GM20000 (cell line): ENCODE measurements around the gene PPP1R14C.

ENCODE experiments used
- DNase-seq: peaks from one replicate; pipeline ENCODE4 v3.0.0; 2012; ENCODE audit warnings: low spot score
- CTCF ChIP-seq: IDR thresholded peaks from 2 replicates; pipeline ENCODE4 v1.5.1; 2012; ENCODE audit warnings: mild to moderate bottlenecking, control low read depth; ENCODE audit errors: extremely low read depth, missing control alignments

The PPP1R14C gene

GRCh38 chr6:150293423-150294173 is 150.8 kb downstream of the PPP1R14C start:
- TF ChIP-seq CTCF: no peak
- no peak for DNase-seq

GRCh38 chr6:150296890-150297289 is 154.0 kb downstream of the PPP1R14C start:
- no peak for TF ChIP-seq CTCF

GRCh38 chr6:150297327-150298029 is 154.6 kb downstream of the PPP1R14C start:
- DNase-seq: no peak
- TF ChIP-seq CTCF: no peak

More at GRCh38 chr6:150296890-150297289, 154.0 kb downstream of the PPP1R14C start:
- no peak for DNase-seq

GRCh38 chr6:150298030-150298380 is 155.2 kb downstream of the PPP1R14C start:
- DNase-seq: no peak
- TF ChIP-seq CTCF: no peak

- no peak for TF ChIP-seq CTCF
- no peak for DNase-seq
These were observed 155.8 kb downstream of the PPP1R14C start for GRCh38 chr6:150298676-150299075.
